ENCODE measurements around the gene SREBF2. TPM values are rescaled to one million over a fixed set of nuclear protein-coding genes. Genes with fewer than 3 reads are reported as not detected.
"Not testable (repeated sequence)": the region's sequence is repeated elsewhere in the genome, so short reads cannot be mapped to it uniquely, and the experiment has no call there.

Gene SREBF2
- total RNA-seq, 2 donors from 2014 or later = 58.7 to 84.0 TPM

DNA sequence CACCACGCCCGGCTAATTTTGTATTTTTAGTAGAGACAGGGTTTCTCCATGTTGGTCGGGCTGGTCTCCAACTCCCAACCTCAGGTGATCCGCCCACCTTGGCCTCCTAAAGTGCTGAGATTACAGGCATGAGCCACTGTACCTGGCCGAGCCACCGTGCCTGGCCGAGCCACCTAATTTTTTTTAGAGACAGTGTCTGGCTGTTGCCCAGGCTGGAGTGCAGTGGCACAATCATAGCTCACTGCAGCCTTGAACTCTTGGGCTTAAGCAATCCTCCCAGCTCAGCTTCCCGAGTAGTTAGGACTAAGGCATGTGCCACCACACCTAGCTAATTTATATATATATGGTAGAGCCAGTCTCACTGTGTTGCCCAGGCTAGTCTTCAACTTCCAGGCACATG lies 2.6 kb downstream of the SREBF2 start:
- DNase-seq; intact Hi-C loops (cut with DNase I); ATAC-seq: not testable (repeated sequence)

DNA sequence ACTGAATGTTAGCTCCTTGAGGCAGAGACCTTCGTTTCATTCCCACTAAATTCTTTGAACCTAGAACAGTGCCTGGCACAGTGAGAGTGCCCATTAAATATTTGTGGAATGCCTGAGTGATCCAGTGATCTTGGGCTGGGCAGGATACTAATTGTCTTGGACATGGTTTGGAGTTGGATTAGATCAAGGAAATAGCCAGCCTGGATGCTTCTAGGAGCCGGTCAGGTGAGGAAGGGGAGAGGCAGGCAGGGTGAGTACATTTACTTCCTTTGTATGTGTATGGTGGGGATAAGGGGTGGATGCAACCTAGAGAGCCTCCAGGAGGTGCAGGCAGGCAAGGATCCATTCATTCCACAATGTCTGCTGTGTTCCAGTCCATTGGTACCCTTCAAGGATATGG lies 3.6 kb downstream of the SREBF2 start:
- DNase-seq (no peak), ATAC-seq (no peak)
- intact Hi-C loops (cut with DNase I) = no loop called here

DNA sequence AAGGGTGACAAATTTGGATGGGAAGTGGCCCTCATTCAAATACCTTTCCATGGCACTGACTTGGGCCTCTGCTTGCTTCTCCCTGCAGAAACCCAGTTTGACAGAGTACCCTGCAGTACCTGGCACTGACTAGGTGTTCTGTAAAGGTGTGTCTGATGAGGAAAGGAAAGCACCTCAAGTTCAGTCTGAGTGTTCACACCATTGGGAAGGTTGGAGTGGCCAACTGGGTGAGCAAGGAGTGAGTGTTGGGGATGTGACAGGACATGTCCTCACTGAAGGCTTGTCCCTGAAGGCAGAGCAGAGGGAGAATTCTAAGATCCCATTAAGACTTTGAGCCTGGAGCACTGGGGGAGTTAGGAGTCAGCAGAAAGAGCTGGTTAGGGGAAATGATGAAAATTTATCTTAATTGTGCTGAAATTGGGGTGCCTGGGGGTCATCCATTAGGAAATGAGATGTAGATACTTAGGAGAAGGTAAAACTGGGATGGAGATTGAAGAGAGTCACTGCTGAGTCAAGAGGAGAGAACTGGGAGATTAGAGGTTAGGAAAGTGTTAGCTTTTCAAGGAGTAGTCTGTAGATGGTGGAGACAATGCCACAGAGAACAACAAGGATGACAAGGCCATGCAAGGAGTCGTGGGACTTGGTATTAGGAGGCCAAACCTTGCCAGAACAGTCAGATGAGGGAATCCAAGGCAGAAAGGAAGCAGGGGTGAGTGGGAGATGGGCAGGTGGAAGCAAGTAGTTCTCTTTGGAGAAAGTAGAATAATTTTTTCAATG lies 6.1 kb downstream of the SREBF2 start:
- intact Hi-C loops (cut with DNase I) = no loop called here
- no peak for DNase-seq
- no peak for ATAC-seq

DNA sequence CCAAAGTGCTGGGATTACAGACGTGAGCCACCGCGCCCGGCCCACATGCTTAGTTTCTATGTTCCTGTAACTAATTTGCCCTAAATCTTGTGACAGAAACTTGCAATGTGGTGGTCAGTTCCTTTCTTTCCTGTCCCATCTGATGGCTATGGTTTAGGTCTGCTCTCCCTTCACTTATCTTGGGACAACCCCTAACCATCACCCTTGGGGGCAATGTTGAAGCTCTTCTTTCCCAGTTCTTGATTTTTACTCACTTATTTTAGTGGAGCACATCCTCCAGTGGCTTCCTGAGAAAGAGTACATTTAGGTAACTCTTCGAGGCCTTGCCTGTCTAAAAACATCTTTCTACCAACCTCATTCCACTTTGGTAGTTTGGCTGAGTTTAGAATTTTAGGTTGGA lies 7.3 kb downstream of the SREBF2 start:
- intact Hi-C loops (cut with DNase I) = no loop called here
- no peak for ATAC-seq
- no peak for DNase-seq

DNA sequence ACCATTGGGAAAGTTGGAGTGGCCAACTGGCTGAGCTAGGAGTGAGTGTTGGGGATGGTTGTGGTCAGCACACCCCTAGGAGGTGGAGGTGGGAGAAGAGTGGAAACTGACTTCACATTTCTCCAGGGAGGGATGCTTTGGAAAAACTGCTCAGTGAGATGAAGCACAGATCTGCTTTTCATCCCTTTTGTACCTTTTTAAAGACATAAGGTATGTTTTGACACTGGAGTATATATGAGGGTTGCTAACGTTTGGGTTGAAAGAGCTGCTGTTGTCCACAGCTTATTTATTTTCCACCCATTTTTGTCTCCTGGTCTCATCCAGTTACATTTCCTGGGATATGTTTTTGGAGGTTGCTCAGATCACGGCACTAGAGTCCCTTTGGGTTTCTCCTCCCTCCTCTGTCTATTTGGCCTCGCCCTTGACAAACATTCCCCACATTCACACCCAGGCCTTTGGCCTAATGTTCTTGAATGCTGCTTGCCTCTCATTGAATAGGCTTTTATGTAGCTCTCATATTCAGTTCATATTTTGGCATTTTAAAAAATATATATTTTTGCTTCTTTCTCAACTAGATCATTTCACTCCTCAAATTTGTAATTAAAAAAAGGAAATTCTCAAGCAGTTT lies 8.3 kb downstream of the SREBF2 start:
- intact Hi-C loops (cut with DNase I) = no loop called here
- DNase-seq (no peak), ATAC-seq (no peak)

DNA sequence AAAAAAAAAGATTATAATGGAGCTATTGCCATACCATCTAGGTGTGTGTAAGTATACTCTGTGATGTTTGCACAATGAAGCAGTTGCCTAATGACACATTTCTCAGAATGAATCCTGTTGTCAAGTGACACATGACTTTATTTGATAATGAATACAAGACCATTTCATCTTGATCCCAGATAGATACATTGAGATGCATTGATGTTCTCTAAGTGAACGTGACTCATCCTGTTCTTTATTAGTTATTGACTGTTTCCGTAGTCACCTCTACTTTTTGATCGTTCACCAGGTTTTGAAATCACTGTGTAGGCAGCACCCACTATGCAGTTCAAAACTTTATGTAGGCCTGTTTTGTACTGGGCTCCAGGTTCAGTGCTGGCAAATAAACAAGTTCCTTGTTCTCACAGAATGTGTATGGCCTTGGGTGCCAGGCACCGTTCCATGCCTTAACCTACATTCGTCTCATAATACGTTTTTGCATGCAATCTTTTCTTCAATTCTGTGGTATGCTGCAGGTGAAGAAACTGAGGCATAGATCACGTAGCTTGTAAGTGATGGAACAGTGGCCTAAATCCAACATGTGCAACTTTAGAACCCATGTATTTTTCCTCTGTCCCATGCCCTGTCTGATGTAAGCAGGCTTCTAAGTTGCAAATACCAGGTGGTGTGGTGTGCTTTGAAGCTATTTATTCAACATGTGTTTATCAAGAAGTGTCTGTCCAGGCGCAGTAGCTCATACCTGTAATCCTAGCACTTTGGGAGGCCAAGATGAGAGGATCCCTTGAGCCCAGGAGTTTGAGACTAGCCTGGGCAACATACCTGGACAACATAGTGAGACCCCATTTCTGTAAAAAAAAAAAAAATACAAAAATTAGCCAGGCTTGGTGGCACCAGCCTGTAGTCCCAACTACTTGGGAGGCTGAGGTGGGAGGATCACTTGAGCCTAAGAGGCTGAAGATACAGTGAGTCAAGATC lies 10.4 kb downstream of the SREBF2 start:
- no peak for DNase-seq
- no peak for ATAC-seq
- intact Hi-C loops (cut with DNase I) = no loop called here

DNA sequence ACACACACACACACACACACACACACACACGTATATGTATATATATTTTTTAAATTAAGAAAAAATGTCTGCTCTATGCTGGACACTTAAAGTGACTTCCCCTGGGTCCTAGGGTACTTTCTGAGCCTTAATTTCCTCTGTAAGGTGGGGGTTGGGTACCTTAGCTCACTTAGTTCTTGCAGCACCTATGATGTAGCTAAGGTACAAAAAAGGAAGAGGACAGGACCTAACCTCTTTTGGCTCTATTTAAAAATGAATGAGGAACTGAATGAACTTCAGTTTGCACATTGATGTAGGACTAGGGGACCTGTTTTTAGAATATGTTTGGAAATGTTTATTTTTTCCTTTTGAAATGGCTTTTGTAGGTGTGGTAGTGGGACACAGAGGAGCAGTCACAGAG lies 11.1 kb downstream of the SREBF2 start:
- no peak for ATAC-seq
- intact Hi-C loops (cut with DNase I) = no loop called here
- no peak for DNase-seq

DNA sequence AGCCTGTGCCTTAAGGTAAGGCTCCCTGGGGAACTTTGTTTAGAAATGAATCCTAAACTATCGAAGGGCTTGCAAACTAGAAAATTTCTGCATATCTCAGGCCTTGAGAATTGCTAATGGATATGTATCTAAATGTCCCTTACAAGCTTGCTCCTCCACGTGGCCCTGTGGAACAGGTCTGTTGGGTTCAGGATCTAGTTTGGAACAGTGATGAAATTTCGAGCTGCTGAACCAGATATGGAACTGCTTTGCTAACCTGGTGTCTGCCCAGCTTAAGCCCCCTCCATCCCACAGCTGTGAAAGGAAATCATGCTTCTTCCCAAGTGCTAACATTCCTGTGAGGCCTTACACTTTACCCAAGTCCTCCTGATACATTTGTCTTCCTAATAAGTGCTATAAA lies 11.6 kb downstream of the SREBF2 start:
- DNase-seq = no peak
- intact Hi-C loops (cut with DNase I) = no loop called here
- no peak for ATAC-seq

DNA sequence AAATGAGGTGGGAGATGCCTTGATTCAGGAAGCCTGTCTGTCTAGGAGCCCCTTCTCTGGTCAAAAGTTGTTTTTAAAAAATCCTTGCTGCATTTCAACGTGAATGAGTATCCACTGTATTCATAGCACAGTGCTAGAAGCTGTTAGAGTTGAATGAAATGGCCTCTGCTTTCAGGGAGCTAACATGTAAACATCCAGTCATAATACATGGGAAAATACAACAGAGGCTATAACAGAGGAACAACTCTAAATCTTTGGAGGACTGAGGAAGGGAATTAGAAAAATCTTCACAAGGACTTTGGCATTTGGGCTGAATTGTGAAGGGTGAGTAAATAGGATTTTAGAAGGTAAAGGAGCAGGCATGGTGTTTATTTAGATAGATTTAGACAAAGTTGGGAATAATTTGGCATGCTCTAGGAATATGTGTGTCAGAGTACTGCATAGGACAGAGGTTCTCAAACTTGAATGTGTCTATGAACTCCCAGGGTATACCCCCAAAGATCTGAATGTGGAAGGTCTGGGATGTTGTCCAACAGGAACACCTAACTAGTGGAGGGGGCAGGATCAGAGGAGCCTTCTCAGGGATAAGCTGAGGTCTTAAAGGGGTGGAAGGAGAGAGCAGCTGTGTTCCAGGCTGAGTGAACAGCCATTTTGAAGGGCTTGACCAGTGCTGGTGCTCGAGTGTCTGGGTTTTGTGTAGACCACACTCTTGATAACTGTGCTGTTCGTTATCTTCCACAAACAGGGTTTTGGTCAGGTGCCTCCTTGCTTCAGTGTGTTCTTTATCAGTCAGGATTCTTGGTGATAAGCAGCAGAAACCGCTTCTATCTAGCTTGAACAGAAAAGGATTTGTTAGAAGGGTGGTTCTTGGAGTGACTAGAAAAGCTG lies 12.7 kb downstream of the SREBF2 start:
- DNase-seq (no peak), ATAC-seq (peak in 1 of 2 donors; percentile 26)
- intact Hi-C loops (cut with DNase I) = no loop called here

DNA sequence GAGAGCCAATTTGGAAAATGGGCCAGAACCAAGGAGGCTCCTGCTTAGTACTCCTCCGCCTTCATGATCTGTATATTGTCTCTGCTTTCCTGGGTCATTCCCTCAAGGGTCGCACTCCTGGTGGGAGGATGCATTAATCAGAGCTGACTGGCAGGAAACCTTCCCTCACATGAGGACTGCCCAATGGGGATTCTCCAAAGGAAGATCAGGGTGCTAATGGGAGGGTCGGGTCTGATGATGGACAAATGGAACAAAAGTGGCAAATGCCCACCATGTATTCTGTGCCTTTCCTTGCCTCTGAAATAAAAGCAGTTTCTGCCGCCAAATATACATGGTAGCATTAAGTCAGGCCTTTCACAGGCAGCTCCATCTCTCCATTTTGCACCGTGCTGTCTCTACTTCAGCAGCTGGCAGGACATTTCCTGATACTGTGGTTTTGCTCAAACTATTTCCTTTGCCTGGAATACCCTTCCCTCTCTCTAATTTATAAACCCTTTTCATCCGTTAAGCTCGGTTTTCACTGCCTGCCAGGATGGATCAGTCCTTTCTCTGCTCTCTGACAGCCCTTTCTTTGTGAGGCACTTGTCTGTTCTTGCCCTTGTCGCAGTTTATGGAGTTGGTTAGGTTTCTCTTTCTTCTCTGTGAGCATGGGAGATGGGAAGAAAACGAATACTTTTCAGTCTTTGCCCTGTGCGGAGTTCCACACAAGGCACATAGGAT lies 13.5 kb downstream of the SREBF2 start:
- DNase-seq (no peak), ATAC-seq (peak in 1 of 2 donors; percentile 13)
- intact Hi-C loops (cut with DNase I) = no loop called here

DNA sequence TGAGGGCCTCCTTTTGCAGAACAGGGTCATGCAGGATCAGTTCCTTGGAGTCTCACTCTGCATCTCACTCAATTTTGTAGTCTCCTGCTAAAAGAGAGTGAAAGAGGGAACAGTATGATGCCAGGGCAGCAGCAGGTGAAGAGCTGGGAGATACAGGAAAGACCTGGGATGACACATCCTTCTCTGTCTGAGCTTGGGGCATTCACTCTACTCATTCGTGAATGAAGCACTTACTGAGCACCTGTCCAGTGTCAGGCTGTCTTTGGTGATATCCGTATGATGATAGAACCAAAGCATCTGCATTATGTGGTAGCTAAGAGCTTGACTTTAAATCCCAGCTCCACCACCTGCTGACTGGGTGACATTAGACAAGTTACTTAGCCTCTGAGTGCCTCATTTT lies 14.4 kb downstream of the SREBF2 start:
- intact Hi-C loops (cut with DNase I) = no loop called here
- ATAC-seq (no peak), DNase-seq (no peak)

DNA sequence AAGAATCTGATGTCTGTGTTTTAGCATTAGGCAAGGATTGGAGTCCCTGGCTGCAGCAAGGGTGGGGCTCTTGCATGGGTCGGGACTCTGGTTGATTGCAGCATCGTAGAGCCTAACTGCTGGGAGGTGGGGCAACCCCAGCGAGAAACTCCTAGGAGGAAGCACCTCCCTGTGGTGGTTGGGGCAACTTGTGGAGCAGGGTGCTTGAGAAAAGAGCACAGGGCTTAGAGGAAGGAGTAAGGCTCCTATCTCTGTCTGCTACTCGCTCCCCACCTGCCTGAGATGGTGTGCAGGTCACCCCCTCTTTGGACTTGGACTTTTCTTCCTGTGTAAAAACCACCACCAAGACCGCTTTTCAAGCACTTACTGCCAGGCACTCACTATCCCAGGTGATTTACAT lies 15.6 kb downstream of the SREBF2 start:
- DNase-seq (peak; percentile 37), ATAC-seq (peak; percentile 53 to 73)
- intact Hi-C loops (cut with DNase I) = no loop called here

DNA sequence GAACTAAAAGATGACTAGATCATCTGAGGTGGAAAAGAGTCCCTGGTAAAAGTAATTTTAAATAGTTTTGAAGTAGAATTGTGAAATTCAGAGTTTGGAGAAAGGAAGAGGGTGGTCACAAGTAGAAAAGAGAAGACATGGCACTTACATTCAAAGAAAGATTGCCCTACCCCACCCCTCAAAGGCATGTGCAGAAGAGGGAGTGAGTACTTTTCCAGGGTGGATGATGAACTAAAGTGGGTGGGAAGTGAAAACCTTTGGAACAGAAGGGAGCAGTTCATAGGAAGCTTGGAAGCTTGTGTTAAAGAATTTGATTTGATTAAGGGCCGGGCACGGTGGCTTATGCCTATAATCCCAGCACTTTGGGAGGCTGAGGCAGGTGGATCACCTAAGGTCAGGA lies 23.6 kb downstream of the SREBF2 start:
- intact Hi-C loops (cut with DNase I) = no loop called here
- ATAC-seq (peak in 1 of 2 donors; percentile 54), DNase-seq (no peak)

DNA sequence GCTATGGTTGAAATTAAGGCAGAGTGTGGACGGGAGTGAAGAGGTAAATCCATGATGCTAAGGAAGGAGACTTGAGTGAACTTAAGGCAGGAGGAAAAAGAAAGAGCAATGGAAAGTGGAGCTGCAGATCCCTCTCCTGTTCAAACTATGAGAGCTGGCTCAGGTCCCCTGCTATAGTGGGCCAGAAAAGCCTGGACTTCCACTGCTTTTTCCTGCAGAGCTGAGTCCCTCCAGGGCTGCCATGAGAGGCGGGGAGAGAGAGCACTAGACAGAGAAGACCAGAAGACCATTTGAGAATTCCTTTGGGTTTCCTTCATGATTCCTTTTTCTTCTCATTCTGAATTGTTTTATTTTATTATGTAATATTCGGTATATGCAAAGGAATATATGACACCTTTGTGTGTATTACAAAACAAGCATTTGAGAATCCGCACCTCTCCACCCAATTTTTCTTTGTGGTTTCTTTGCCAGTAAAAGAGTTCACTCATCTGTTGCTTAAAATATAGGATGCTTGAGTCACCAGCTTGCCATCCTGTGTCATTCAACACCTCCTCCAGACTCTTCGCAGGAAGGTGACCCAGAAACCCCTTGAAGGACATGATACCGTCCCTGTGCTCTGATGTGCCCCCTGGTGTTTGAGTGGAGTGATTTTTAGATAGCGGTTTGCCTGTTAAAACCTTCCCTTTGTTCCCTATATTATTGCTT lies 24.4 kb downstream of the SREBF2 start:
- intact Hi-C loops (cut with DNase I) = no loop called here
- peak; percentile 41 for DNase-seq
- peak; percentile 67 to 69 for ATAC-seq

DNA sequence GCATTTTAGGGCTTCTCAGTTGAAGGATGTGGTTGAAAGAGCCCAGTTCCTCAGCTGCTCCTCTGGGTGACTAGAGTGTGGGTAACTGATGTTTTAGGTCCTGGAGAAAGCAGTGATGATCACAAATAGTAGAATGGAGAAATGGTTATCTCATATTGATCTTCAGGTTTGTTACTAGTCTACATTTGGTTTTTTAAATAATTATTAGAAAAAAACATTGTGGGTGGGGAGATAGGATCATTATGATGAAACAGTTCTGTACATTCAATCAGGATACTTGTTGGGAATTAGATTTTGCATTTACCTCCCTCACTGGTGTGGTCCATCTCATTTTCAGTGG lies 24.9 kb downstream of the SREBF2 start:
- no peak for ATAC-seq
- no peak for DNase-seq

DNA sequence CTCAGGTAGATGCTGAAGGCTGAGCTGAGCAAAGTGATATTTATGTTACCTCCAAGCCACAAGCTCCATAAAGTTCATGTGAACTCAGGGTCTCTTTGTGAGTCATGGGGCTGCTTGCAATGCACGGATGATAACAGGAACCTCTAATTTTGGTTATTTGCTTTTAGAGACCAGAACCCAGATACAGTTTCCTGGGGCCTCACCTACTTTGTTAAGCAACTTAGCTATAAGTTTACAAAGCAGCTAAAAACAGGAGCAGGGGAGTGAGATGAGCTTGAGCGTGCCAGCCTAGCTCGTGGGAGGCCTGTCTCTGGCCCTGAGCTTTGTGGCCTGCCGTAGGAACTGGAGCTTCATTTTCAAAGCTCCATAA lies 29.2 kb downstream of the SREBF2 start:
- ATAC-seq (peak; percentile 8 to 15), DNase-seq (no peak)
- intact Hi-C loops (cut with DNase I) = no loop called here

More for the DNA sequence above, 24.9 kb downstream of the SREBF2 start:
- intact Hi-C loops (cut with DNase I) = no loop called here

DNA sequence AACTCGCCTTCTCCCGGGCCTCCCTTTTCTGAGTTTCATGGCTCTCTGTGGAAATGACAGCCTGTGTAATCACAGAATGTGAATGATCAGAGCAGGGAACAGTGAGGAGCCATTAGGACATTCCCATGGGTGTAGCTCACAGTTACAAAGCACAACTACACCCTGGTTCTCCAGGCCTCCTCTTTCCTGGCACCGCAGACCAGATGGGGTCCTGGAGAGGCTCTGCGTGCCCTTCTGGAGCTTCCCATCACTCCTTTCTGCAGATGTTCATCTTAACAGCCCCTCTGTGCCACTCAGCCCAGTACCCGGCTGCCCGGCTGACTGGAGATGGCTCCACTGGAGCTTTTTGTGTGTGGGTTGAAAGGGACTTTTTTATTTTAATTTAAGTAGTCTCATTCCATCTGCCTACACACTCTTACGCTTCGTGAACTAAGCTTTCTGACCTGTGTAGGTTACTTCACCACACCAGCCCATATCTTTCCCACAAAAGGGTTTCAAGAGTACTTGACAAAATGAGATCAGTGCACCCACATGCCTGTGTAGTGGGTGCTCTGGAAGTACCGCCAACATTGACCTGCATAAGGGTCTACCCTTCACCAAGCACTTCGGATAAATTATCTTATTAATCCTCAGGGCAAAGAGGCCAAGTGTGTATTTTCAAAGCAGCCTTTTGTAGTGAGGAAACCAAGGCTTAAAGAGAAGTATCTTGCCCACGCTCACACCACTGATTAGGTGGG lies 29.8 kb downstream of the SREBF2 start:
- peak; percentile 33 to 35 for ATAC-seq
- intact Hi-C loops (cut with DNase I) = no loop called here
- DNase-seq = no peak
